ENCODE results near the gene MICA. TPM values are rescaled to one million over a fixed set of nuclear protein-coding genes. Genes with fewer than 3 reads are reported as not detected.
"Not testable (repeated sequence)": the region's sequence is repeated elsewhere in the genome, so short reads cannot be mapped to it uniquely, and the experiment has no call there.

MICA gene
- total RNA-seq, 4 donors from 2014 or later, result 9.1 to 31.7 (median 17.2) TPM

DNA sequence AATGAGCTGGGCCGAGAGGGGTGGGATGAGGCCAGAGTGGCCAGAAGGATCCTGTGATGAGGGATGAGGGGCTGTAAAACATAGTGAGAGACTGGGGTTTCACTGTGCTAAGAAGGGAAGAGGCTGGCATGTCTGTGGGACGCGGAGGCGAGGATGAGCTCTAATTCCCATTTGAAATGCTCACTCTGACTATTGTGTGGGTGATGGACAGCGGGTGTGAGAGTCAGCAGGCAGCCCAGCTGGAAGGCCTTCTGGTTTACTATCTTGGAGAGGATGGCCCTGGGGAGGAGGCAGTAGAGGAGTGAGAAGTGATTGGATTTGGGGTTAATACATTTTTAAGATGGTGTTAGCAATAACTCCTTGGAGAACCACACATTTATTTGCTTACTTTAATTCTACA, 9.5 kb upstream of the MICA start:
- Histone ChIP-seq H3K27ac (no peak overlapping the region), H3K27me3 (no peaks in the 10 kb centered on the region), H3K4me1 (peaks cover 5 to 6% of the 10 kb centered on the region in 2 donors), H3K4me3 (no peak overlapping the region), H3K9me3 (no peaks in the 10 kb centered on the region), H3K36me3 (no peaks in the 10 kb centered on the region)
- no peak for TF ChIP-seq CTCF (IDR thresholded peaks at IDR 0.05)
- no peak for TF ChIP-seq POLR2A (IDR thresholded peaks at IDR 0.05)
- no peak for DNase-seq
- intact Hi-C loops (cut with DNase I; ENCODE audit: low total_unique reads), result no loop called here

GRCh38 chr6:31394381-31394780, 9.0 kb upstream of the MICA start:
- Histone ChIP-seq H3K36me3 (no peaks in the 10 kb centered on the region), H3K9me3 (no peaks in the 10 kb centered on the region), H3K4me1 (peaks cover 5 to 6% of the 10 kb centered on the region in 2 donors), H3K4me3 (no peak overlapping the region), H3K27ac (no peak overlapping the region), H3K27me3 (no peaks in the 10 kb centered on the region)
- intact Hi-C loops (cut with DNase I; ENCODE audit: low total_unique reads), result no loop called here
- TF ChIP-seq POLR2A (IDR thresholded peaks at IDR 0.05), result no peak
- DNase-seq, result no peak

DNA sequence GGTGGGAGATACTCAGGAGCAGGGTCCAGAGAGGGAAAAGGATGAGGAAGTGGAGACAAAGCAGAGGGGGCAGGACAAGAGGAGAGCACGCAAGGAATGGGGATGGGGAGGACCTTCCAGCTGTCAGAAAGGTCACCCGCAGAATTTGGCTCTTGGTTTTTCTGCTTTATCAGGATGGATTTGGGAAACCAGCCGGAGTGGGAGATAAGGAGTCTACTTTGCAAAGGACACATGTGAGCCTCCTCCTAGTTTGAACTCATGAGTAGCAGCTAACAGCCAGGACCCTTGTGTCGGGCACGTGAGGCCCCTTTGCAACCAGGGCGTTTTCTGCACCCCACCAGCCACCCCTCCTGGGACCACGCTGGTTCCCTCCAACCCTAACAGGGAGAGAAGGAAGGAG, 7.6 kb upstream of the MICA start:
- Histone ChIP-seq H3K27ac (no peak overlapping the region), H3K4me3 (no peak overlapping the region), H3K27me3 (no peaks in the 10 kb centered on the region), H3K4me1 (peaks cover 5 to 6% of the 10 kb centered on the region in 2 donors), H3K9me3 (no peaks in the 10 kb centered on the region), H3K36me3 (no peaks in the 10 kb centered on the region)
- intact Hi-C loops (cut with DNase I; ENCODE audit: low total_unique reads), result no loop called here
- TF ChIP-seq POLR2A (IDR thresholded peaks at IDR 0.05) (no peak), CTCF (IDR thresholded peaks at IDR 0.05) (no peak)
- no peak for DNase-seq

DNA sequence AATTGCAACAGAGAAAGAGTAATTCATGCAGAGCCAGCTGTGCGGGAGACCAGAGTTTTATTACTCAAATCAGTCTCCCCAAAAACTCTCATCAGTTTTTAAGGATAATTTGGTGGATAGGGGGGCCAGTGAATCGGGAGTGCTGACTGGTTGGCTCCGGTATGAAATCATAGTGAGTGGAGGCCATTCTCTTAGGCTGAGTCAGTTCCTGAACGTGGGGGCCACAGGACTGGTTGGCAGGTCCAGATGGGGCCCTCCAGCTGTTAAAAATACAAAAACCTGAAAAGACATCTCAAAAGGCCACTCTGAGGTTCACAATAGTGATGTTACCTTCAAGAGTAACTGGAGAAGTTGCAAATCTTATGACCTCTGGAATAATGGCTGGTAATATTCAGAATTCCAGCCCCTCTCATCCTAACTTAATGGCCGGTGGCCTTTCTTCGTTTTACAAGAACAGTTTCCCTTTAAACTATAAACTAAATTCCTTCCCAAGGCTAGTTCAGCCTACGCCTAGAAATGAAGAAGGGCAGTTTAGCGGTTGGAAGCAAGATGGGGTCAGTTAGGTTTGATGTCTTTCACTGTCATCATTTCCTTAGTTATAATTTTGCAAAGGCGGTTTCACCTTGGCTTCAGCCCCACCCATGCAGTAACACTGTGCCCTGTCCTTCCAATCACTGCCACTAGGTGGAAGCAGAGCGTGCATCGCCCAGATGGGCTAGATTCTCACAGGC, 6.8 kb upstream of the MICA start:
- Histone ChIP-seq H3K27me3 (no peaks in the 10 kb centered on the region), H3K9me3 (no peaks in the 10 kb centered on the region), H3K36me3 (no peaks in the 10 kb centered on the region), H3K4me1 (peaks cover 6% of the 10 kb centered on the region in 2 donors), H3K27ac (peak overlapping the region in 1 of 2 donors; percentile 45), H3K4me3 (no peak overlapping the region)
- no peak for TF ChIP-seq POLR2A (IDR thresholded peaks at IDR 0.05)
- TF ChIP-seq CTCF (IDR thresholded peaks at IDR 0.05), result peak; percentile 86 to 94 (median 90)
- DNase-seq, result peak; percentile 84 to 86
- intact Hi-C loops (cut with DNase I; ENCODE audit: low total_unique reads), result no loop called here

- intact Hi-C loops (cut with DNase I; ENCODE audit: low total_unique reads); H3K9me3 ChIP-seq; H3K36me3 ChIP-seq; H3K4me3 ChIP-seq; DNase-seq; H3K27me3 ChIP-seq: not testable (repeated sequence)
- Histone ChIP-seq H3K27ac (peak overlapping the region in 1 of 2 donors; percentile 45), H3K4me1 (peaks cover 6 to 11% of the 10 kb centered on the region in 2 donors)
Measured at GRCh38 chr6:31397153-31397499, 6.3 kb upstream of the MICA start.

DNA sequence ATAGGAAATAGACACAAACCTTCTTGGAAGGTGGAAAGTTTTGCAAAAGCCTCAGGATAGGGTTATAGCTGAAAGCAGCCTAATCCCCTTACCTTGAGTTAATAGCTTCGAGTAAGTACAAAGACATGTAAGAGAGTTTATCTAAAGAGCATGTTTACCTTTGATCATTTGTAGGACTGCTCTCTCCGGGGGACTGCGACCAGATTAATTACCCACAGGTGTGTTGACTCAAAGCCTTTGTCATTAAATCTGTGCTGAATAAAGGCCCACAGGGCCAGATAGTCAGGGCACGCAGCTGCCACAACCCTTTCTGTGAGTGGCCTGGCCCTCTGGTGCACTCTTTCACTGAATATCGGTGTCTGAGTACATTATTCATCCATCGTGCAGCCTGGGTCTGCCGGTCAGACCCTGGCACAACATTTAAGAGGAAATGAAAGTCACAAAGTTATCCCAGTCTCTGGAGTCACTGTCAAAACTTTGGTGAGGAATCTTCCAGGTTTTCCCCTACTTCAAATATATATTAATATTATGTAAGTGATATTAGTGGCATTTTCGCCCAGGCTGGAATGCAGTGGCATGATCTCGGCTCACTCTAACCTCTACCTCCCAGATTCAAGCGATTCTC, 5.4 kb upstream of the MICA start:
- Histone ChIP-seq H3K27ac (no peak overlapping the region), H3K27me3 (no peaks in the 10 kb centered on the region), H3K9me3 (no peaks in the 10 kb centered on the region), H3K36me3 (no peaks in the 10 kb centered on the region), H3K4me1 (peaks cover 6 to 15% of the 10 kb centered on the region in 2 donors), H3K4me3 (no peak overlapping the region)
- TF ChIP-seq CTCF (IDR thresholded peaks at IDR 0.05), result no peak
- TF ChIP-seq POLR2A (IDR thresholded peaks at IDR 0.05), result no peak
- intact Hi-C loops (cut with DNase I; ENCODE audit: low total_unique reads), result loop anchor here (2.0 kb wide), 1 partner anchor 45 kb away; no protein-coding TSS in a partner anchor
- DNase-seq, result no peak
